Heart left ventricle (tissue), 16 donors: Measurements from ENCODE around the gene PSMC5. TPM values are rescaled to one million over a fixed set of nuclear protein-coding genes. Genes with fewer than 3 reads are reported as not detected.

Source experiments
- ATAC-seq, 4 donors: fragments of 200-7000 bp; cut with Tn5 transposase; one replicate each; pipeline ENCODE4 v1.9.1; 2020 to 2022; ENCODE audit warnings: moderate library complexity in 4 of 4, mild to moderate bottlenecking in 3 of 4, moderate number of reproducible peaks in 1 of 4
- DNase-seq, 5 donors: peaks; one replicate each; pipeline ENCODE4 v3.0.0-alpha.2; 2020
- H3K27ac ChIP-seq, 12 donors: fragments of 200-600 bp; sonication (generic) in 4 of 12; one replicate each; pipeline versions ENCODE4 v1.5.0 to v1.8.0; 2016 to 2022; ENCODE audit warnings: mild to moderate bottlenecking in 2 of 12
- H3K27me3 ChIP-seq, 9 donors: fragments of 200-600 bp; sonication (generic) in 2 of 9; one replicate each; pipeline versions ENCODE4 v1.5.1 to v1.8.0; 2016 to 2022; ENCODE audit warnings: mild to moderate bottlenecking in 3 of 9
- H3K36me3 ChIP-seq, 9 donors: fragments of 200-600 bp; sonication (generic) in 2 of 9; one replicate each; pipeline versions ENCODE4 v1.5.0 to v1.8.0; 2018 to 2022; ENCODE audit warnings: mild to moderate bottlenecking in 2 of 9
- H3K4me1 ChIP-seq, 12 donors: fragments of 200-600 bp; sonication (generic) in 4 of 12; one replicate each; pipeline versions ENCODE4 v1.5.0 to v1.8.0; 2016 to 2022; ENCODE audit warnings: mild to moderate bottlenecking in 3 of 12
- H3K4me3 ChIP-seq, 12 donors: fragments of 200-600 bp; sonication (generic) in 4 of 12; one replicate each; pipeline versions ENCODE4 v1.5.0 to v1.8.0; 2017 to 2022; ENCODE audit warnings: mild to moderate bottlenecking in 9 of 12, moderate library complexity in 4 of 12
- H3K9me3 ChIP-seq, 12 donors: fragments of 200-600 bp; sonication (generic) in 4 of 12; one replicate each; pipeline versions ENCODE4 v1.5.0 to v1.8.0; 2016 to 2022; ENCODE audit warnings: mild to moderate bottlenecking in 1 of 12
- CTCF ChIP-seq, 12 donors: fragments of 200-600 bp; sonication (generic) in 4 of 12; IDR thresholded peaks; one replicate each; pipeline versions ENCODE4 v1.5.0 to v1.8.0; 2018 to 2022; ENCODE audit warnings: antibody characterized with exemption in 12 of 12, mild to moderate bottlenecking in 5 of 12
- POLR2A ChIP-seq, 2 donors: fragments of 450-650 bp; IDR thresholded peaks; one replicate each; pipeline ENCODE4 v1.6.1; 2017; ENCODE audit warnings: antibody characterized with exemption in 2 of 2, mild to moderate bottlenecking in 2 of 2, moderate library complexity in 2 of 2
- WGBS, 4 donors: extraction: QIAGEN DNeasy Blood & Tissue Kit in 2 of 4; methylation state at CpG; one replicate each; pipeline versions ENCODE4 v1.1.5 to v1.1.7; 2013 to 2018; 5-methylcytosine and 5-hydroxymethylcytosine counted together
- intact Hi-C, 10 donors: fragments of 100-400 bp; cut with DNase I; formaldehyde crosslinking; loops; one replicate each; pipeline versions ENCODE4 v1.11.1 to v1.14.2; 2022
- polyA plus RNA-seq, 2 donors: library from polyadenylated mRNA; stranded (reverse); fragments of 200-250 nt; gene quantifications; one replicate each; pipeline ENCODE4 v1.2.3, GENCODE V29; 2013
- total RNA-seq, 9 donors: library from RNA; depleted of rRNA in 2 of 9; stranded (reverse); fragments of >200 nt in 2 of 9; fragmentation: NEBNext Ultra II Directional in 3 of 9; extraction: Animal tissue kit (Norgen Biotek cat#: 25700) in 3 of 9; gene quantifications; one replicate each; pipeline versions ENCODE4 v1.1.0 to v1.2.4, GENCODE V29; 2016 to 2023
- donor health status: ischemic (EF 13 %, LVEDD 7.1; RV severe dilation, severe dysfunction).
- donor health status: healthy with polysubstance abuse.
- donor health status: DM: no; HTN: yes; CAD: no.
- donor health status: DM: no; HTN: no; CAD: no.
- donor health status: ischemic (EF 25% LVEDD 6.9; RV normal size, moderate dysfunction).
- donor health status: ischemic (EF 25% LVEDD 5.7; RV mildly dilated, moderate dysfunction).
- donor health status: healthy.
- donor health status: DM: yes; HTN: yes; CAD: no.
- donor health status: ischemic (EF 35%, LVEDD 5.7; RV mildly dilated, moderate dysfunction).
- donor health status: nonischemic (EF 11% LVEDD 7.7; RV severe dilation, severe dysfunction).
- donor health status: DM: yes; HTN: yes; CAD: no.
- donor health status: PGD.
- donor health status: ischemic (EF 29% LVEDD 5.4; RV normal size, mild dysfunction).
- donor health status: nonischemic (EF 23%, LVEDD 6.1; RV moderate dilation, normal function).

The PSMC5 gene
- total and polyA plus RNA-seq, 11 donors: 64.7 to 189 (median 127) TPM

GRCh38 chr17:63800783-63801182, 26.4 kb upstream of the PSMC5 start:
- H3K36me3 ChIP-seq: peaks cover 4 to 100% (median 99%) of the 10 kb centered on the region in 9 donors
- intact Hi-C loops: no loop called here
- no peaks in the 10 kb centered on the region for H3K9me3 ChIP-seq
- DNase-seq (no peak), ATAC-seq (no peak)
- H3K27ac ChIP-seq: no peak overlapping the region
- 94 to 100% (median 96%) methylated on average over 1 of the region's 1 CpG for WGBS, 4 donors
- H3K4me1 ChIP-seq: no peaks in the 10 kb centered on the region
- no peak overlapping the region for H3K4me3 ChIP-seq
- no peaks in the 10 kb centered on the region for H3K27me3 ChIP-seq
- TF ChIP-seq POLR2A (IDR thresholded peaks at IDR 0.05): no peak
- no peak for TF ChIP-seq CTCF (IDR thresholded peaks at IDR 0.05)

DNA sequence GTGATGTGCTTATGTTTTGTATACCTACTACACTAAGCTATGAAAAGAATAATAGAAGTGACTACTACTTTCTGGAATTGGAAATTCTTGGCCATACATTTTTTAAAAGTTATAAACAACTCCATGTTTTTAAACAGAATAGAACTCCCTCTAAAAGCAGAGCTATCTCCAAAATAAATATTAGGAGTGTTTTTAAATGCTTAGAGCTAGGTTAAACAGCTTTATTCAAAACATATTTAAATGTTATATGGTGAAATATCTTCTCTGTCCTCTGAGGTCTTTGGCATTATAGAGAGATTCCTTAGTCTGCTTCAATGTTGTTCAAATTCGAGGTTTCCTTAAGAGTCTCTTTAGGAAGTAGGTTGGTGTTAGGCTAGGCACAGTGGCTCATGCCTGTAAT, 22.9 kb upstream of the PSMC5 start:
- intact Hi-C loops: no loop called here
- H3K4me1 ChIP-seq: no peaks in the 10 kb centered on the region
- H3K27ac ChIP-seq: no peak overlapping the region
- H3K9me3 ChIP-seq: no peaks in the 10 kb centered on the region
- H3K4me3 ChIP-seq: no peak overlapping the region
- TF ChIP-seq CTCF (IDR thresholded peaks at IDR 0.05) (no peak), POLR2A (IDR thresholded peaks at IDR 0.05) (no peak)
- H3K36me3 ChIP-seq: peaks cover 4 to 100% (median 99%) of the 10 kb centered on the region in 9 donors
- H3K27me3 ChIP-seq: no peaks in the 10 kb centered on the region
- no peak for ATAC-seq
- 85 to 100% (median 90%) methylated on average over 1 of the region's 1 CpG for WGBS, 4 donors
- DNase-seq: no peak

DNA sequence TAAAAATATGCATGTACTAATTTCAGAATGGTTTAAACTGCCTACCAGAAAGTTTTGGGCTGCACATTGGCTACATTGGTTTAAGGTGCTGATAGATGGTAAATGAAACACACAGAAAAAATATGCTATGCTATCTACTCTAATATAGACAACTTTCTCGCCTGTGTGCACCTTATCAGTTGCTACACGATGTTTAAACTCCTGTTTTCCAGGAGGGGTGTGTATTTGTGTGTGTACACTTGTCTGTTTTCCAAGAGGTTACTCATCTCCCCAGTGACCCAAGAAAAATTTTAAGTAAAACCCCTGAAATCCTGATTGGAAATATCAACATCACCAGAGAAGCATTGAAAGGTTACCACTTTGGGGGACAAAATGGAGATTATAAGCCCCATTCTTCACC, 21.6 kb upstream of the PSMC5 start:
- no peak for ATAC-seq
- Histone ChIP-seq H3K36me3 (peaks cover 4 to 100% (median 99%) of the 10 kb centered on the region in 9 donors), H3K9me3 (no peaks in the 10 kb centered on the region), H3K27me3 (no peaks in the 10 kb centered on the region), H3K27ac (no peak overlapping the region), H3K4me1 (no peaks in the 10 kb centered on the region), H3K4me3 (no peak overlapping the region)
- TF ChIP-seq POLR2A (IDR thresholded peaks at IDR 0.05) (no peak), CTCF (IDR thresholded peaks at IDR 0.05) (no peak)
- DNase-seq: no peak
- intact Hi-C loops: no loop called here
- WGBS, 4 donors: 48 to 69% (median 65%) methylated on average over 2 of the region's 2 CpGs

- H3K9me3 ChIP-seq: no peaks in the 10 kb centered on the region
- peaks cover 3 to 100% (median 100%) of the 10 kb centered on the region in 9 donors for H3K36me3 ChIP-seq
- DNase-seq (no peak), ATAC-seq (no peak)
- TF ChIP-seq POLR2A (IDR thresholded peaks at IDR 0.05) (no peak), CTCF (IDR thresholded peaks at IDR 0.05) (no peak)
- H3K27me3 ChIP-seq: no peaks in the 10 kb centered on the region
- intact Hi-C loops: loop anchor here in 1 of 10 donors (10.0 kb wide), 1 partner anchor 55 kb away; no protein-coding TSS in a partner anchor
- 78 to 95% (median 90%) methylated on average over 9 of the region's 9 CpGs for WGBS, 4 donors
- no peak overlapping the region for H3K27ac ChIP-seq
- H3K4me3 ChIP-seq: no peak overlapping the region
- H3K4me1 ChIP-seq: no peaks in the 10 kb centered on the region
These were observed 17.3 kb upstream of the PSMC5 start for GRCh38 chr17:63809970-63810369.
